ENCODE measurements around the gene UBE2O. TPM values are rescaled to one million over a fixed set of nuclear protein-coding genes. Genes with fewer than 3 reads are reported as not detected.

UBE2O gene
- total and polyA plus RNA-seq, 7 experiments from 2014 or later, result 8.7 to 50.8 (median 39.2) TPM

DNA sequence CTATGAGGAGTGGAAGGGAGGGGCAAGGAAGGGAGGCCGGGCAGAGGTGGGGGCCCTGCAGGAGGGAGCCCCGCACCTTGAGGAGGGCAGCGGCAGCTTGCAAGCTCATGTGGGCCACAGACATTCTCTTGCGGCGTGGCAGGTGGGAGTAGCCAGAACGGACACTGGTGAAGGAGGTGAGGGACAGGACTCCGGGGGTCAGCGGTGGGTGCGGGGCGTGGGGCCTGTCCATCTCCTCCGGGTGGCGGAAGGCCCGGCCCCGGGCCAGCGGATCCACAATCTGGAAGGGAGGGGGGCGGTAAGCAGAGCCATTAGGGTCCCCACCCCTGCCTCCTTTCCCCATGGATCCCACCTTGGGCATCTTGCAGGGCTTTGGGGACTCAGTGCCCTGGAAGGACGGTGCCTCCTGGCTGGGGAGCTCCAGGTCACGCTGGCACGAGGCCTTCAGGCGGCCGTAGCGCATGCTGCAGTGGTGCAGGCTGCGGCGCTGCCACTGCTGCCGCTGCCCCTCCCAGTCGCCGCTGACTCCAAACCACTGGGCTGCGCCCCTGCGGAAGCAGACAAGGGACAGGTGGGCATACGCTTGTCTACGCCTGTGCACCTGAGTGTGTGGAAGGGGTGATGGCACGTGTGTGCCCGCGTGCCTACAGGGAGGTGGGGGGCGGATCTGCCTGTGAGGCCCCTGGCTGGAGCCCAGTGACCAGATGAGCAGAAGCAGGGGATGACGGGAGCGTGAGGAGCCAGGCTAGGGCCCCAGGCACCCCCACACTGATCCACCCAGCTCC, 26.0 kb upstream of the UBE2O start:
- ATAC-seq, result no peak
- Mint-ChIP-seq H3K36me3 (peaks cover 0 to 19% (median 7%) of the 10 kb centered on the region in 5 donors), H3K27me3 (no peaks in the 10 kb centered on the region), H3K9me3 (no peaks in the 10 kb centered on the region), H3K4me3 (no peak overlapping the region), H3K4me1 (peaks cover 0 to 17% (median 0%) of the 10 kb centered on the region in 7 donors), H3K27ac (no peak overlapping the region)
- no peak for DNase-seq
- Histone ChIP-seq H3K27ac (ENCODE audit: low read depth, low read length) (no peak overlapping the region), H3K9me3 (ENCODE audit: control insufficient read depth in 2 of 3, low read length in 3 of 3) (no peaks in the 10 kb centered on the region), H3K4me1 (ENCODE audit: control insufficient read depth in 2 of 2, insufficient read depth in 2 of 2, low read length in 2 of 2) (no peaks in the 10 kb centered on the region), H3K36me3 (ENCODE audit: control insufficient read depth in 2 of 3, insufficient read depth in 3 of 3, low read length in 3 of 3) (peaks cover 0 to 17% (median 0%) of the 10 kb centered on the region in 3 experiments), H3K27me3 (ENCODE audit: control insufficient read depth in 2 of 2, insufficient read depth in 2 of 2, low read length in 2 of 2) (no peaks in the 10 kb centered on the region), H3K4me3 (ENCODE audit: low read length) (no peak overlapping the region)
- ChIA-PET POLR2A (interaction anchor here (1.5 kb wide), 1 partner anchor 13 kb away, joined by 5 read pairs; no protein-coding TSS in a partner anchor), CTCF (no interaction called here)
- intact Hi-C loops (cut with micrococcal nuclease), result no loop called here

DNA sequence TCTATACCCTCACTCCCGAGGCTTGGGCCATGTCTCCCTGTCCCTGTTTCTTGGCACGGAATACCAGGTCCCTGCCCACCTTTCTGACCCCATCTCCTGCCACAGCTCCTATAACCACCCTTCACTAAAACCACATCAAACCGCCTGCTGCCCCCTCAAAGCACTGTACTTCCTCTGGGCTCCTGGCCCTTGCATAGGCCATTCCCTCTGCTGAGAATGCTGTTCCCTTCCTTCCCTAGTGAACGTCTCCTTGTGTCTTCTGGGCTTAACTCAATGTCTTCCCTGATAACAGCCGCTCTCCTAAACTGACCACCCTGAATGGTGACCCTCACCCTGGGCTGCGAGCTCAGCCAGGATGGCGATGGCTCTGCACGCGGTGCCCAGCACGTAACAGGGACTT, 25.1 kb upstream of the UBE2O start:
- H3K4me1 Mint-ChIP-seq, result peaks cover 0 to 12% (median 0%) of the 10 kb centered on the region in 7 donors
- H3K27me3 ChIP-seq (ENCODE audit: control insufficient read depth in 2 of 2, insufficient read depth in 2 of 2, low read length in 2 of 2), result no peaks in the 10 kb centered on the region
- no peak overlapping the region for H3K27ac Mint-ChIP-seq
- H3K36me3 Mint-ChIP-seq, result peaks cover 0 to 19% (median 7%) of the 10 kb centered on the region in 5 donors
- H3K4me3 ChIP-seq (ENCODE audit: low read length), result no peak overlapping the region
- ATAC-seq (no peak), DNase-seq (no peak)
- no peaks in the 10 kb centered on the region for H3K27me3 Mint-ChIP-seq
- H3K27ac ChIP-seq (ENCODE audit: low read depth, low read length), result no peak overlapping the region
- no peak overlapping the region for H3K4me3 Mint-ChIP-seq
- peaks cover 0 to 25% (median 3%) of the 10 kb centered on the region in 3 experiments for H3K36me3 ChIP-seq (ENCODE audit: control insufficient read depth in 2 of 3, insufficient read depth in 3 of 3, low read length in 3 of 3)
- POLR2A ChIA-PET, result no interaction called here
- no peaks in the 10 kb centered on the region for H3K4me1 ChIP-seq (ENCODE audit: control insufficient read depth in 2 of 2, insufficient read depth in 2 of 2, low read length in 2 of 2)
- CTCF ChIA-PET, result interaction anchor here (2.9 kb wide), 1 partner anchor 11 kb away, joined by 8 read pairs; the partner anchor contains the start of gene AANAT
- no peaks in the 10 kb centered on the region for H3K9me3 Mint-ChIP-seq
- H3K9me3 ChIP-seq (ENCODE audit: control insufficient read depth in 2 of 3, low read length in 3 of 3), result no peaks in the 10 kb centered on the region
- intact Hi-C loops (cut with micrococcal nuclease), result no loop called here

DNA sequence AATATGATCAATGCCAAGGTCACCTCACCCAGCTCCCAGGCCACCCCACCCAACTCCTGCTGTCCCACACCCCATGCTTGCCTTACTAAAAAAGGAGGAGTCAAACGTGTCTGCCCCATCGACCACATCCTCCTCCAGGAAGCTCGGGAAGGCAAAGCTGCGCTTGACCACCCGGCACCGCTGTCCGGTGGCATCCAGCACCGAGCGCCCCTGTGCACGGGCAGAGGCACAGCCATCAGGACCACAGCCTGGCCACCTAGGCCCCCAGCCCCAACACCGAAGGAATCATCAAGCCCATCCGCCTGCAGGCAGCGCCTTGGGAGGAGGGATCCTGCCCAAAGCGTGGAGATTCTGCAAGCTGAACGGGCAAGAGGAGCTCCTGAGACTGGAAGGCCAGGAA, 24.6 kb upstream of the UBE2O start:
- Mint-ChIP-seq H3K9me3 (no peaks in the 10 kb centered on the region), H3K4me1 (peaks cover 0 to 10% (median 0%) of the 10 kb centered on the region in 7 donors), H3K36me3 (peaks cover 0 to 19% (median 7%) of the 10 kb centered on the region in 5 donors), H3K4me3 (no peak overlapping the region), H3K27me3 (no peaks in the 10 kb centered on the region), H3K27ac (no peak overlapping the region)
- H3K9me3 ChIP-seq (ENCODE audit: control insufficient read depth in 2 of 3, low read length in 3 of 3), result no peaks in the 10 kb centered on the region
- no peak overlapping the region for H3K4me3 ChIP-seq (ENCODE audit: low read length)
- H3K27ac ChIP-seq (ENCODE audit: low read depth, low read length), result no peak overlapping the region
- ATAC-seq, result no peak
- POLR2A ChIA-PET, result no interaction called here
- no peaks in the 10 kb centered on the region for H3K27me3 ChIP-seq (ENCODE audit: control insufficient read depth in 2 of 2, insufficient read depth in 2 of 2, low read length in 2 of 2)
- intact Hi-C loops (cut with micrococcal nuclease), result no loop called here
- H3K36me3 ChIP-seq (ENCODE audit: control insufficient read depth in 2 of 3, insufficient read depth in 3 of 3, low read length in 3 of 3), result peaks cover 0 to 31% (median 3%) of the 10 kb centered on the region in 3 experiments
- no peaks in the 10 kb centered on the region for H3K4me1 ChIP-seq (ENCODE audit: control insufficient read depth in 2 of 2, insufficient read depth in 2 of 2, low read length in 2 of 2)
- CTCF ChIA-PET, result interaction anchor here (2.9 kb wide), 1 partner anchor 11 kb away, joined by 8 read pairs; the partner anchor contains the start of gene AANAT
- DNase-seq, result no peak

DNA sequence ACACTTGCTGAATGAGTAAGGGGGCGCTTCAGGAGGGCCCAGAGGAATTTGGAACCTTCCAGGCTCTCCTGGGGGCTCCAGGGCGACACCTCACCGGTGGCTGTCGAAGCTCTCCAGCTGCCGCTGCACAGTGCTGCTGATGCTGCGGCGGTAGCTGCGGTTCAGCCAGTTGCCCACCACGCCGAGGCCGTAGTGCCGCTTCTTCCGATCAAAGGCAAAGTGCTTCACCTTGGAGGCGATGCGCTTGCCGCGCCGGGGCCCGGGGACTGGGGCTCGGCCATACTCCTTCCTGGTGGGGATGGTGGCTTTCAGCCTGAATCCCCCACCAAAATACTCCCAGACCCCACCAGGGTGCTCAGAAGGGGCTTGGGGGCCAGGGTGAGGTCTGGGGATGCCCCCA, 23.8 kb upstream of the UBE2O start:
- intact Hi-C loops (cut with micrococcal nuclease), result no loop called here
- no peaks in the 10 kb centered on the region for H3K9me3 Mint-ChIP-seq
- no peak for ATAC-seq
- Histone ChIP-seq H3K36me3 (ENCODE audit: control insufficient read depth in 2 of 3, insufficient read depth in 3 of 3, low read length in 3 of 3) (peaks cover 0 to 39% (median 3%) of the 10 kb centered on the region in 3 experiments), H3K9me3 (ENCODE audit: control insufficient read depth in 2 of 3, low read length in 3 of 3) (no peaks in the 10 kb centered on the region), H3K4me3 (ENCODE audit: low read length) (no peak overlapping the region), H3K27me3 (ENCODE audit: control insufficient read depth in 2 of 2, insufficient read depth in 2 of 2, low read length in 2 of 2) (no peaks in the 10 kb centered on the region), H3K27ac (ENCODE audit: low read depth, low read length) (no peak overlapping the region), H3K4me1 (ENCODE audit: control insufficient read depth in 2 of 2, insufficient read depth in 2 of 2, low read length in 2 of 2) (no peaks in the 10 kb centered on the region)
- H3K27me3 Mint-ChIP-seq, result no peaks in the 10 kb centered on the region
- no peak overlapping the region for H3K27ac Mint-ChIP-seq
- ChIA-PET POLR2A (interaction anchor here (1.3 kb wide), 1 partner anchor 9 kb away, joined by 4 read pairs; no protein-coding TSS in a partner anchor), CTCF (interaction anchor here (2.9 kb wide), 1 partner anchor 10 kb away, joined by 8 read pairs; the partner anchor contains the start of gene AANAT)
- peaks cover 0 to 6% (median 0%) of the 10 kb centered on the region in 7 donors for H3K4me1 Mint-ChIP-seq
- no peak for DNase-seq
- H3K36me3 Mint-ChIP-seq, result peaks cover 0 to 19% (median 7%) of the 10 kb centered on the region in 5 donors
- H3K4me3 Mint-ChIP-seq, result no peak overlapping the region

DNA sequence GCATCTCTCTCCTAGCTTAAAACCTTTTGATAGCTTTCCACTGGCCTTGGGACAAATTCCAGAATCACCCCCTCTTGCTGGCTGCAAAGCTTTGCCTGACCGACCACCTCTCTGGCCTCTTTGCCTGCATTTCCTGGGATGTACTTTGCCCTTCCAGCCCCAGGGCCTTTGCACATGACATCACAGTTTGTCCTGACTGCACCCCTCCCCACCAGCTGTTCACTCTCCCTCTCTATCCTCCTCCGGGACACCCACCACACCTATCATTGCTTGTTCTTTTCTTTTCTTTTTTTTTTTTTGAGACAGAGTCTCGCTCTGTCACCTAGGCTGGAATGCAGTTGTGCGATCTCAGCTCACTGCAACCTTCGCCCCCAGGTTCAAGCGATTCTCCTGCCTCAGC, 22.4 kb upstream of the UBE2O start:
- Mint-ChIP-seq H3K4me1 (peaks cover 0 to 5% (median 0%) of the 10 kb centered on the region in 7 donors), H3K9me3 (no peaks in the 10 kb centered on the region), H3K27me3 (no peaks in the 10 kb centered on the region), H3K4me3 (no peak overlapping the region), H3K27ac (no peak overlapping the region), H3K36me3 (peaks cover 0 to 18% (median 7%) of the 10 kb centered on the region in 5 donors)
- POLR2A ChIA-PET, result interaction anchor here (0.8 to 1.0 kb wide), 3 partner anchors 17 to 27 kb away, joined by 3 to 4 read pairs (median 3); no protein-coding TSS in a partner anchor
- CTCF ChIA-PET, result interaction anchor here (1.8 to 2.9 kb wide), 2 partner anchors 8 to 18 kb away, joined by 6 to 8 read pairs; partner anchors contain the start of gene AANAT
- no peaks in the 10 kb centered on the region for H3K4me1 ChIP-seq (ENCODE audit: control insufficient read depth in 2 of 2, insufficient read depth in 2 of 2, low read length in 2 of 2)
- DNase-seq, result no peak
- H3K27ac ChIP-seq (ENCODE audit: low read depth, low read length), result no peak overlapping the region
- peaks cover 0 to 52% (median 3%) of the 10 kb centered on the region in 3 experiments for H3K36me3 ChIP-seq (ENCODE audit: control insufficient read depth in 2 of 3, insufficient read depth in 3 of 3, low read length in 3 of 3)
- H3K9me3 ChIP-seq (ENCODE audit: control insufficient read depth in 2 of 3, low read length in 3 of 3), result no peaks in the 10 kb centered on the region
- no peak for ATAC-seq
- intact Hi-C loops (cut with micrococcal nuclease), result no loop called here
- H3K27me3 ChIP-seq (ENCODE audit: control insufficient read depth in 2 of 2, insufficient read depth in 2 of 2, low read length in 2 of 2), result no peaks in the 10 kb centered on the region
- H3K4me3 ChIP-seq (ENCODE audit: low read length), result no peak overlapping the region

DNA sequence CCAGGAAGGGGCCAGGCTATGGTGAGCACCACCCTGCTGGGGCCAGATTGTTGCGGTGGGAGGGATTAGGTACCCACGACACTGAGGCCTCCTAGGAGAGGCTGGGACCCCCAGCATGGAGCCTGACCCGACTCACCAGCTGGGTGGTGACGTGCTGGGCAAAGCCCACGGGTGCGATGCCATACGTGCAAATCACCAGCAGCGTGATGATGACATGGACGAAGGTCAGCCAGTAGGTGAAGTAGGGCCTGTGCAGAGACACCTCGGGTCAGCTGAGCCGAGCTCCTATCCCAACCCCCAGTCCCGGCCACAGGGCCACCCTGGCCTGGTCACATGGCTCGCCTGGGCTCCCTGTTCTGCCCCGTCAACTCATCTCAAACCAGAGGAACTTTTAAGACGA, 21.9 kb upstream of the UBE2O start:
- ATAC-seq (no peak), DNase-seq (no peak)
- Histone ChIP-seq H3K9me3 (ENCODE audit: control insufficient read depth in 2 of 3, low read length in 3 of 3) (no peaks in the 10 kb centered on the region), H3K36me3 (ENCODE audit: control insufficient read depth in 2 of 3, insufficient read depth in 3 of 3, low read length in 3 of 3) (peaks cover 0 to 52% (median 3%) of the 10 kb centered on the region in 3 experiments), H3K27me3 (ENCODE audit: control insufficient read depth in 2 of 2, insufficient read depth in 2 of 2, low read length in 2 of 2) (no peaks in the 10 kb centered on the region), H3K4me1 (ENCODE audit: control insufficient read depth in 2 of 2, insufficient read depth in 2 of 2, low read length in 2 of 2) (no peaks in the 10 kb centered on the region), H3K27ac (ENCODE audit: low read depth, low read length) (no peak overlapping the region), H3K4me3 (ENCODE audit: low read length) (no peak overlapping the region)
- intact Hi-C loops (cut with micrococcal nuclease), result no loop called here
- ChIA-PET POLR2A (interaction anchor here (0.8 to 1.0 kb wide), 3 partner anchors 17 to 27 kb away, joined by 3 to 4 read pairs (median 3); no protein-coding TSS in a partner anchor), CTCF (interaction anchor here (1.0 to 1.8 kb wide), 2 partner anchors 19 to 27 kb away, joined by 3 to 6 read pairs; partner anchors contain the start of gene RHBDF2)
- peaks cover 0 to 5% (median 0%) of the 10 kb centered on the region in 7 donors for H3K4me1 Mint-ChIP-seq
- peaks cover 0 to 18% (median 7%) of the 10 kb centered on the region in 5 donors for H3K36me3 Mint-ChIP-seq
- H3K9me3 Mint-ChIP-seq, result no peaks in the 10 kb centered on the region
- H3K27me3 Mint-ChIP-seq, result no peaks in the 10 kb centered on the region
- no peak overlapping the region for H3K27ac Mint-ChIP-seq
- no peak overlapping the region for H3K4me3 Mint-ChIP-seq

Measured in naive thymus-derived CD4-positive, alpha-beta T cell (primary cell).